ENCODE results near the gene MAP3K3. TPM values are rescaled to one million over a fixed set of nuclear protein-coding genes. Genes with fewer than 3 reads are reported as not detected.
A peak's percentile ranks its signal among the peaks of the same experiment; 100 is the strongest.

MAP3K3 gene
- total and polyA plus RNA-seq, 9 donors, result 32.2 to 41.0 (median 36.3) TPM

DNA sequence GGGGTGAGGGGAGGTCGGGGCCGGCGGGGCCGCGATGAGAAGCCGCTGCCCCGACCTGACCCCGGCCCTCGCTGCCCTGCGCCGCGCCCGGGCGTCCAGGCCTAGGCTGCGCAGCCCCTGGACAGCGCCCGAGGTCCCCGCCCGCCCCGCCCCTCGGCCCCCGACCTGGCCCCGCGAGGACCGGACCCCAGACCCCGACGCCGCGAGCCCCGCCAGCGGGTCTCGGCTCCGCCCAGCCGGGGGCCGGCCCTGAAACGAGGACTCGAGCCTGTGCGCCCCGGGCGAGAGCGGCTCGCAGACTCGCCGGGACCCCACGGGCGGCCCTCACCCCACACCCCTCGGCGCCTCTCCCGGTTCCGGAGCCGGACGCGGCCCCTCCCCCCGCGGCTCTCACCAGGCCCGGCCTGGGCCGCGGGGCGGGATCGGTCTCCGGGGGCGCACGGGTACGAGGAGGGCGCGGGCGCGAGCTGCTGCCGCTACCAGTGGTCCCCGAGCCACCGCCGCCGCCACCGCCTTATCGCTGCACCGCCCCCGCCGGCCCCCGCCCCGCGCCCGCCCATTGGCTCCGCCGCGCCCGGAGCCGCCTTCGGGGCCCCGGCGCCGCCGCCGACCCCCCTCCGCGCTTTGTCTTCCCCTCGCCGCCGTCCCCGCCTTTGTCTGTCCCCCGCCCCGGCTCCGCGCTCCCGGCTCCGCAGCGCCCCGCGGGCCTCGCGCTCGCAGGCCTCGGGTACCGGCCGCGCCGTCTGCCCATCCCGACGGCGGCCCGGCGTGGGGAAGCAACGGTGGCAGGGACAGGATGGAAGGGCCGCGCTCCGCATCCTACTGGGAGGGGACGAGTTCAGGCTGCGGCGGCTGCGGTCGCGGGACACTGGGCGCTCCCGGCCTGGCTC is 77.7 kb downstream of the MAP3K3 start, which contains the start of gene LIMD2:
Gene LIMD2 (minus strand): TSS at position 488 of the 890 bp plus-strand sequence. CDS start 827 bp downstream, outside the sequence.
- TF ChIP-seq POLR2A (IDR thresholded peaks at IDR 0.05), result no peak
- TF ChIP-seq, protein P1, sequence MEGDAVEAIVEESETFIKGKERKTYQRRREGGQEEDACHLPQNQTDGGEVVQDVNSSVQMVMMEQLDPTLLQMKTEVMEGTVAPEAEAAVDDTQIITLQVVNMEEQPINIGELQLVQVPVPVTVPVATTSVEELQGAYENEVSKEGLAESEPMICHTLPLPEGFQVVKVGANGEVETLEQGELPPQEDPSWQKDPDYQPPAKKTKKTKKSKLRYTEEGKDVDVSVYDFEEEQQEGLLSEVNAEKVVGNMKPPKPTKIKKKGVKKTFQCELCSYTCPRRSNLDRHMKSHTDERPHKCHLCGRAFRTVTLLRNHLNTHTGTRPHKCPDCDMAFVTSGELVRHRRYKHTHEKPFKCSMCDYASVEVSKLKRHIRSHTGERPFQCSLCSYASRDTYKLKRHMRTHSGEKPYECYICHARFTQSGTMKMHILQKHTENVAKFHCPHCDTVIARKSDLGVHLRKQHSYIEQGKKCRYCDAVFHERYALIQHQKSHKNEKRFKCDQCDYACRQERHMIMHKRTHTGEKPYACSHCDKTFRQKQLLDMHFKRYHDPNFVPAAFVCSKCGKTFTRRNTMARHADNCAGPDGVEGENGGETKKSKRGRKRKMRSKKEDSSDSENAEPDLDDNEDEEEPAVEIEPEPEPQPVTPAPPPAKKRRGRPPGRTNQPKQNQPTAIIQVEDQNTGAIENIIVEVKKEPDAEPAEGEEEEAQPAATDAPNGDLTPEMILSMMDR (IDR thresholded peaks at IDR 0.05), result no peak
- TF ChIP-seq EP300 (IDR thresholded peaks at IDR 0.05), result no peak
- H3K36me3 ChIP-seq, result no peaks in the 10 kb centered on the region
- intact Hi-C loops (cut with DNase I), result no loop called here
- peak within 1 kb of the TSS; percentile 44 for H3K4me3 ChIP-seq
- no peaks in the 10 kb centered on the region for H3K27me3 ChIP-seq
- no peaks in the 10 kb centered on the region for H3K9me3 ChIP-seq
- WGBS, 3 donors, result 0 to 1% (median 0%) methylated on average over 3 to 133 of the region's 133 CpGs
- H3K27ac ChIP-seq, result peak within 1 kb of the TSS; percentile 44 to 55
- DNase-seq, result peak; percentile 47 to 70 (median 61)
- peaks cover 7% of the 10 kb centered on the region for H3K4me1 ChIP-seq (ENCODE audit: insufficient read depth)

DNA sequence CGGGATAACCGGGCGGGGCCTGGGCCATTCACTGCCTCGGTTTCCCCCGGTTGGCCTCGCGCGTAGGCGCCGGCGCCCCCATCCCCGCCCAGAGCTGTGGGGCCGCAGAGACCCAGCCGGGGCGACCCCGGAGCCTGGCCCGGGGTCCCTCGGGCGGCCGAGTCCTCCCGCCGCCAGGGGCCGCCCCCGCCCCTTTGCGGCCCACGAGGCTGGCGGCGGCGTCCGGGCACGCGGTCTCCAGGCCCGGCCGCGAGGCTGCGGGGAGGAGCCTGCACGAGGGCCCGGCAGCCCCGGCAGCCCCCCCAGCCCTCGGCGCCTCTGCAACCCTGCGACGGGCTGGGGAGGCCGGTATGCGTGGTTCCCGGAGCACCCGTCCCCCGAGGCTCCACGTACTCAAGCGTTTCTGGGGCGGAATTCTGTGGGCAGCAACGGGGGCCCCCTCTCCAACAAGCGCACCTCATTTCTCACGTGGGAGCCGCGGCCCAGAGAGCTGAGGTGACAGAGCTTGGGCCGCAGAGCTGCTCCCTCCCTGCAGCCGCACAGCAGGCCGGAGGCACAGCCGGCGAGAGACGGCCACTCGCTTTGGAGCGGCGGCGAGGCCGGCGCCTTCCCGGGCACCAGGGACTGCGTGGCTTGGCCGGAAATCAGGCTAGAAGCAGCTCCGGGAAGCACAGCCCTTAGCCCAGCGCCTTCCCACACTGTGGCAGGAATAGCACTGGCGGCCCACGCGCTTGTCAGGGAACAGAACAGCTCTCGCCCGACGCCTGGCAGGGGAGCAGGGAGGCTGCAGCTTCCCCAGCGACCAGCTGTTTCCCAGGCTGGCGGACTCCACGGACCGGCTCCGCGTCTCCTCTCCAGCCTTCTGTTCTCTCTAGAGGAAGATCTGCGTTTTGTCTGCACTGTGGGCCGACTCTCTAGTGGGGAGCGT is 78.6 kb downstream of the MAP3K3 start:
- intact Hi-C loops (cut with DNase I), result no loop called here
- Histone ChIP-seq H3K4me3 (peak overlapping the region; percentile 44), H3K9me3 (no peaks in the 10 kb centered on the region), H3K27me3 (no peaks in the 10 kb centered on the region), H3K4me1 (ENCODE audit: insufficient read depth) (peaks cover 7% of the 10 kb centered on the region), H3K36me3 (no peaks in the 10 kb centered on the region), H3K27ac (peak overlapping the region; percentile 44 to 55)
- 4 to 8% (median 7%) methylated on average over 31 to 88 of the region's 88 CpGs for WGBS, 3 donors
- TF ChIP-seq POLR2A (IDR thresholded peaks at IDR 0.05), result no peak
- no peak for TF ChIP-seq EP300 (IDR thresholded peaks at IDR 0.05)
- TF ChIP-seq, protein P1 (IDR thresholded peaks at IDR 0.05), result peak in 1 of 3 donors; percentile 23
- DNase-seq, result peak in 4 of 5 donors; percentile 50 to 71 (median 57)

DNA sequence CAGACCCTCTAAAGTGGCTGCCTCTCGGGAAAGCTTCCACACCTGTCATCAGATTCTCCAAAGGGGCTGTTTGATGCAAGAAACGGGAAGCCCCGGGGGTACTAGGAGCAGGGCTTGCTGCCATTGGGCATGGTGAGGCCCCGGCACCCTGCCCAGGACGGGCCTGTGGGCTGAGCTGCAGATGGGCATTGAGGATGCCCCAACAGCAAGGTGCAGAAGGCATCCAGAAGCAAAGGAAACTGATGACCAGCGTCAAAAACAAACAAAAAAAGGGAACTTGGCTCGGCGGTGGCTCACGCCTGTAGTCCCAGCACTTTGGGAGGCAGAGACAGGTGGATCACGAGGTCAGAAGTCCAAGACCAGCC is 79.2 kb downstream of the MAP3K3 start:
- Histone ChIP-seq H3K9me3 (no peaks in the 10 kb centered on the region), H3K4me1 (ENCODE audit: insufficient read depth) (peaks cover 7% of the 10 kb centered on the region), H3K27ac (peak overlapping the region in 1 of 2 donors; percentile 55), H3K4me3 (no peak overlapping the region), H3K27me3 (no peaks in the 10 kb centered on the region), H3K36me3 (no peaks in the 10 kb centered on the region)
- WGBS, 3 donors, result 65 to 77% (median 75%) methylated on average over 10 of the region's 10 CpGs
- DNase-seq, result no peak
- intact Hi-C loops (cut with DNase I), result no loop called here
- TF ChIP-seq, protein P1 (IDR thresholded peaks at IDR 0.05), result no peak
- TF ChIP-seq EP300 (IDR thresholded peaks at IDR 0.05) (no peak), POLR2A (IDR thresholded peaks at IDR 0.05) (no peak)

Measured in ovary (tissue), 9 donors.